Measurements from ENCODE around the gene PXMP4. TPM values are rescaled to one million over a fixed set of nuclear protein-coding genes. Genes with fewer than 3 reads are reported as not detected.

The PXMP4 gene
- total and polyA plus RNA-seq, 2 of the 4 experiments (the other 2 are of a cell fraction) = 3.6 to 7.1 TPM

DNA sequence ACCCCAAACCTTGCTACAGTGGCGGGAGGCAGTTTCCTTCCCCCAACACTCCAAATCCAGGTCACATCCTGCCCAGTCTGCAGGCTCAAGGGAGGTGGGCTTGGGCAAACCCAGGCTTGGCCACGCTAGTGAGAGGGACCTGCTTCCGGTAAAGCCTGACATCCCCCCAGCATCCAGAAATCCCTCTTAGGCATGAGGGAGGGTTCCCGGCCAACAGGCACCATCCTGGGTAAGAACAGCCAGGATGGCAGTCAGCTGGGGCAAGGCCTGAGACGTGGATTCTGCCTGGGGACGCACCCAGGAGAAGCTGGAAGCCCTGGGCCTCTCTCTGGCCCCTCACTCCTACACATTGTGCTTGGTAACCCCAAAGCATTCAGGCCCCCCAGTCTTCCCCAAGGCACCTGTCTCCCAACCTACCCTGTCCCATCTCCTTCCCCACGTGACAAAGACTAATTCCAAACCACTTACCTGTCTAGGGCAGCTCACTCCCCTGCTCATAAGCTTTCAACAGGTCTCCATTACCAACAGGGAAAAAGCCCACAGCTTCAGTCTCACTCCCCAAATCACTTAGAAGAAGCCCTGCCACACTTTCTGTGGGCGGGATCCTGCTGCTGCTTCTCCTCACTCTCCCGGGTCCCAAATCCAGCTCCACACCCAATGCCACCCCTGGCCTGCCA, 55.9 kb downstream of the PXMP4 start:
- Histone ChIP-seq H3K36me3 (ENCODE audit: control insufficient read depth, insufficient read depth, low read length) (peaks cover 9% of the 10 kb centered on the region), H2BK15ac (ENCODE audit: low read depth, low read length) (peak overlapping the region; percentile 46; the same call in 1 of the 3 replicates), H2AK9ac (replicated peaks; ENCODE audit: low read depth, low read length, poor library complexity) (peak overlapping the region; percentile 98), H4K20me1 (ENCODE audit: insufficient read depth, low read length) (0 out of 2 replicates have a peak, but pooled peaks cover 5% of the 10 kb centered on the region), H3K27ac (ENCODE audit: insufficient read depth, low read length) (peak overlapping the region; percentile 83), H3K18ac (ENCODE audit: low read depth, low read length) (peak overlapping the region; percentile 49), H3K14ac (replicated peaks; ENCODE audit: low read depth, low read length) (peak overlapping the region; percentile 100), H2AK5ac (ENCODE audit: low read depth, low read length) (peak overlapping the region; percentile 93), H3K4me2 (ENCODE audit: low read depth, low read length) (peak overlapping the region; percentile 96), H3K27me3 (ENCODE audit: control insufficient read depth, insufficient read depth, low read length) (no peaks in the 10 kb centered on the region), H2BK20ac (ENCODE audit: low read depth, low read length) (peak overlapping the region; percentile 78), H3K9me3 (ENCODE audit: control insufficient read depth, insufficient read depth, low read length) (no peaks in the 10 kb centered on the region), H3K9ac (ENCODE audit: low read depth, low read length) (peak overlapping the region; percentile 93), H4K91ac (ENCODE audit: insufficient read depth, low read depth, low read length) (peak overlapping the region; percentile 99), H3K4me1 (ENCODE audit: control insufficient read depth, insufficient read depth, low read length) (peaks cover 19% of the 10 kb centered on the region), H3K4me3 (ENCODE audit: insufficient read depth, low read depth, low read length) (peak overlapping the region; percentile 79), H2BK120ac (ENCODE audit: low read depth, low read length) (peak overlapping the region; percentile 92), H2AFZ (replicated peaks; ENCODE audit: low read length, poor library complexity) (peak overlapping the region; percentile 96), H4K8ac (ENCODE audit: low read depth in 2 of 2, low read length in 2 of 2) (peak overlapping the region; percentile 90 to 99), H3K9me1 (ENCODE audit: insufficient read depth, low read length) (peaks cover 26% of the 10 kb centered on the region), H3K23ac (ENCODE audit: low read depth, low read length) (peak overlapping the region; percentile 100), H3K79me1 (ENCODE audit: low read depth in 1 of 2, low read length in 2 of 2) (peaks cover 10 to 55% of the 10 kb centered on the region in 2 experiments; a peak in 3 of 4 replicates), H4K5ac (ENCODE audit: low read depth, low read length) (peak overlapping the region; percentile 97), H3K4ac (ENCODE audit: low read depth, low read length) (peak overlapping the region; percentile 100), H3K56ac (ENCODE audit: extremely low read depth, insufficient read depth, low read length) (peak overlapping the region; percentile 49), H2BK5ac (ENCODE audit: low read depth, low read length, poor library complexity, severe bottlenecking) (peak overlapping the region; percentile 90)
- dilution Hi-C loops (cut with HindIII; ENCODE audit: low sequenced_read_pairs, unreplicated experiment) (no loop called here), in situ Hi-C loops (cut with MboI; ENCODE audit: low sequenced_read_pairs) (no loop called here), intact Hi-C loops (cut with micrococcal nuclease) (loop anchor here (10.0 kb wide), 1 partner anchor 151 kb away; the partner anchor contains the start of gene CHMP4B)
- DNase-seq (no peak), ATAC-seq (ENCODE audit: low read depth) (no peak)
- BruUV-seq (replicated peaks) = no TSS peak
- TF ChIP-seq MAZ (IDR thresholded peaks at IDR 0.05; ENCODE audit: borderline replicate concordance, low read depth, low read length) (no peak), CHD1 (IDR thresholded peaks at IDR 0.05; ENCODE audit: low read depth, low read length) (no peak), MXI1 (IDR thresholded peaks at IDR 0.05; ENCODE audit: borderline replicate concordance, low read depth, low read length) (no peak), CEBPB (IDR thresholded peaks at IDR 0.05; ENCODE audit: low read depth, low read length) (no peak)
- ChIA-PET CTCF (interaction anchor here (0.7 to 2.2 kb wide), 2 partner anchors 11 to 175 kb away, joined by 3 to 6 read pairs; partner anchors contain the start of gene CBFA2T2), POLR2A (ENCODE audit: unreplicated experiment) (no interaction called here)
- WGBS, 2 experiments (ENCODE audit: extremely low coverage in 2 of 2, insufficient read length in 1 of 2) = 95% methylated on average over 5 of the region's 9 CpGs; no CpG with 5 or more reads in 1 of the 2 experiments
